ENCODE results near the gene RPS6KA4.

DNA sequence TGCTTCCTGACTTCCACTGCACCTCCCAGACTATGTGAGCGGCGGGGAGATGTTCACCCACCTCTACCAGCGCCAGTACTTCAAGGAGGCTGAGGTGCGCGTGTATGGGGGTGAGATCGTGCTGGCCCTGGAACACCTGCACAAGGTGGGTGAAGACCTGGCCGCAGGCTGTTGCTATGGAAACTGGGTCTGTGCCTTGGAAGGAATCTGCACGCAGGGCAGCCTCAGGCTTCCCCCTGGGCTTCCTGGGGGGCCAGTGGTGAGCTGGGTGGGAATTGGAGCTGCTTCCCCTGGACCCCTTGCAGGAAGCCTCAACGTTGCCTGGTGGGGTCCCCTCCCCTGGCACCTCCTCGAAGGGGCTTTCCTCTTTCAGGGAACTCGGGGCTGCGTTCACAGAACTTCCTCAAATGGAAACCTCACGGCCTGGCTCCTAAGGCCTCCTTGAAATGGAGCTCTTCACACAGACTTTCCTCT lies 1.5 kb downstream of the RPS6KA4 start:
- TF ChIP-seq POLR2A (IDR thresholded peaks at IDR 0.05) = no peak
- TF ChIP-seq, protein P1, sequence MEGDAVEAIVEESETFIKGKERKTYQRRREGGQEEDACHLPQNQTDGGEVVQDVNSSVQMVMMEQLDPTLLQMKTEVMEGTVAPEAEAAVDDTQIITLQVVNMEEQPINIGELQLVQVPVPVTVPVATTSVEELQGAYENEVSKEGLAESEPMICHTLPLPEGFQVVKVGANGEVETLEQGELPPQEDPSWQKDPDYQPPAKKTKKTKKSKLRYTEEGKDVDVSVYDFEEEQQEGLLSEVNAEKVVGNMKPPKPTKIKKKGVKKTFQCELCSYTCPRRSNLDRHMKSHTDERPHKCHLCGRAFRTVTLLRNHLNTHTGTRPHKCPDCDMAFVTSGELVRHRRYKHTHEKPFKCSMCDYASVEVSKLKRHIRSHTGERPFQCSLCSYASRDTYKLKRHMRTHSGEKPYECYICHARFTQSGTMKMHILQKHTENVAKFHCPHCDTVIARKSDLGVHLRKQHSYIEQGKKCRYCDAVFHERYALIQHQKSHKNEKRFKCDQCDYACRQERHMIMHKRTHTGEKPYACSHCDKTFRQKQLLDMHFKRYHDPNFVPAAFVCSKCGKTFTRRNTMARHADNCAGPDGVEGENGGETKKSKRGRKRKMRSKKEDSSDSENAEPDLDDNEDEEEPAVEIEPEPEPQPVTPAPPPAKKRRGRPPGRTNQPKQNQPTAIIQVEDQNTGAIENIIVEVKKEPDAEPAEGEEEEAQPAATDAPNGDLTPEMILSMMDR (IDR thresholded peaks at IDR 0.05) = no peak

All from uterus (tissue), 2 donors.